ENCODE results near the gene TCEA2. TPM values are rescaled to one million over a fixed set of nuclear protein-coding genes. Genes with fewer than 3 reads are reported as not detected.

The TCEA2 gene
- total and polyA plus RNA-seq, 2 of the 13 experiments (the other 11 are each of a cell fraction or from before 2014, with no cell fraction given), result 28.1 to 33.7 TPM

DNA sequence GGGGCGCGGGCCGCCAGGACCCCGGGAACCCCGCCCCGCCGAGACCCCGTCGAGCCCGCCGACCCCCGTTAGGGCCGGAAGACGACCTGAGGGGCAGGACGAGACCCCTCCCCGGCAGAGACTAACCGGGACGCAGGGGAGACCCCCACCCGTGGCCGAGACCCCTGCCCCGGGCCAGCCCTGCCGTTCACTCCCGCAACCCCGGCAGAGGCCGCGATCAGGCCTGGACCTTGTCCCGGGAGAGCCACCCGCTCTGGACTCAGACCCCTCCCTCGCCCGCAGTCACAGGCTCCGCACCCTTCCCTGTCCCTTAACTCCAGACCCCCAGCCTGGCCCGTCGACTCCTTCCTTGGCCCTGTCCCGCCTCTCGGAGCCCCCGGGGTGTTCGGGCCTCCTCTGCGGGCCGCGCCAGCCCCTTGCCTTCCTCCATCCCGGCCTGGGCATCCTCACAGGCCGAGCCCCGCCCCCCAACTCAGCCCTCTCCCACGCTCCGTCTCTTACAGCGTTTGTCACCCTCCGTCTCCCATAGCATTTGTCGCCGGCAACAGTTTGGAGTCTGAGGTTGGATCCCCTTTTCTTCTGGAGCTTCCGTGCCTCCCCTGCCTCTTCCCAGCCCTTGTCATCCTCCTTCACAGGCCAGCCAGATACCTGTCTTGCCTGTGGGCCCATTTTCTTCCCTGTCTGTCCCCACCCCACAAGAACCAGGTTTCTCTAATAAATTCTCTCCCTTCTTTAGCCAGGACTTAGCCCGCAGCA is 569 bp downstream of the TCEA2 start (continued):
- TF ChIP-seq, protein P1, sequence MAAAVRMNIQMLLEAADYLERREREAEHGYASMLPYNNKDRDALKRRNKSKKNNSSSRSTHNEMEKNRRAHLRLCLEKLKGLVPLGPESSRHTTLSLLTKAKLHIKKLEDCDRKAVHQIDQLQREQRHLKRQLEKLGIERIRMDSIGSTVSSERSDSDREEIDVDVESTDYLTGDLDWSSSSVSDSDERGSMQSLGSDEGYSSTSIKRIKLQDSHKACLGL (CRISPR knock-in tag; IDR thresholded peaks at IDR 0.05), result peak; percentile 57
- TF ChIP-seq, protein P2, sequence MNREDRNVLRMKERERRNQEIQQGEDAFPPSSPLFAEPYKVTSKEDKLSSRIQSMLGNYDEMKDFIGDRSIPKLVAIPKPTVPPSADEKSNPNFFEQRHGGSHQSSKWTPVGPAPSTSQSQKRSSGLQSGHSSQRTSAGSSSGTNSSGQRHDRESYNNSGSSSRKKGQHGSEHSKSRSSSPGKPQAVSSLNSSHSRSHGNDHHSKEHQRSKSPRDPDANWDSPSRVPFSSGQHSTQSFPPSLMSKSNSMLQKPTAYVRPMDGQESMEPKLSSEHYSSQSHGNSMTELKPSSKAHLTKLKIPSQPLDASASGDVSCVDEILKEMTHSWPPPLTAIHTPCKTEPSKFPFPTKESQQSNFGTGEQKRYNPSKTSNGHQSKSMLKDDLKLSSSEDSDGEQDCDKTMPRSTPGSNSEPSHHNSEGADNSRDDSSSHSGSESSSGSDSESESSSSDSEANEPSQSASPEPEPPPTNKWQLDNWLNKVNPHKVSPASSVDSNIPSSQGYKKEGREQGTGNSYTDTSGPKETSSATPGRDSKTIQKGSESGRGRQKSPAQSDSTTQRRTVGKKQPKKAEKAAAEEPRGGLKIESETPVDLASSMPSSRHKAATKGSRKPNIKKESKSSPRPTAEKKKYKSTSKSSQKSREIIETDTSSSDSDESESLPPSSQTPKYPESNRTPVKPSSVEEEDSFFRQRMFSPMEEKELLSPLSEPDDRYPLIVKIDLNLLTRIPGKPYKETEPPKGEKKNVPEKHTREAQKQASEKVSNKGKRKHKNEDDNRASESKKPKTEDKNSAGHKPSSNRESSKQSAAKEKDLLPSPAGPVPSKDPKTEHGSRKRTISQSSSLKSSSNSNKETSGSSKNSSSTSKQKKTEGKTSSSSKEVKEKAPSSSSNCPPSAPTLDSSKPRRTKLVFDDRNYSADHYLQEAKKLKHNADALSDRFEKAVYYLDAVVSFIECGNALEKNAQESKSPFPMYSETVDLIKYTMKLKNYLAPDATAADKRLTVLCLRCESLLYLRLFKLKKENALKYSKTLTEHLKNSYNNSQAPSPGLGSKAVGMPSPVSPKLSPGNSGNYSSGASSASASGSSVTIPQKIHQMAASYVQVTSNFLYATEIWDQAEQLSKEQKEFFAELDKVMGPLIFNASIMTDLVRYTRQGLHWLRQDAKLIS (CRISPR knock-in tag; IDR thresholded peaks at IDR 0.05), result no peak
- 0 out of 2 replicates have a peak, but pooled peaks have one; percentile 7 for TF ChIP-seq GABPB1 (CRISPR knock-in tag; IDR thresholded peaks at IDR 0.05)
- TF ChIP-seq, protein P3, sequence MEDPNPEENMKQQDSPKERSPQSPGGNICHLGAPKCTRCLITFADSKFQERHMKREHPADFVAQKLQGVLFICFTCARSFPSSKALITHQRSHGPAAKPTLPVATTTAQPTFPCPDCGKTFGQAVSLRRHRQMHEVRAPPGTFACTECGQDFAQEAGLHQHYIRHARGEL (CRISPR knock-in tag; IDR thresholded peaks at IDR 0.05), result 0 out of 2 replicates have a peak, but pooled peaks have one; percentile 21
- TF ChIP-seq ZNF709 (CRISPR knock-in tag; IDR thresholded peaks at IDR 0.05), result no peak; the same call in 1 of the 2 replicates
- no peak for TF ChIP-seq RNF2 (conservative IDR thresholded peaks at IDR 0.05; ENCODE audit: low read depth)
- peak; percentile 23 for TF ChIP-seq SP5 (CRISPR knock-in tag; IDR thresholded peaks at IDR 0.05; ENCODE audit: borderline replicate concordance, low read depth)
- no peak for TF ChIP-seq MLLT10 (CRISPR knock-in tag; IDR thresholded peaks at IDR 0.05)
- TF ChIP-seq, protein P4, sequence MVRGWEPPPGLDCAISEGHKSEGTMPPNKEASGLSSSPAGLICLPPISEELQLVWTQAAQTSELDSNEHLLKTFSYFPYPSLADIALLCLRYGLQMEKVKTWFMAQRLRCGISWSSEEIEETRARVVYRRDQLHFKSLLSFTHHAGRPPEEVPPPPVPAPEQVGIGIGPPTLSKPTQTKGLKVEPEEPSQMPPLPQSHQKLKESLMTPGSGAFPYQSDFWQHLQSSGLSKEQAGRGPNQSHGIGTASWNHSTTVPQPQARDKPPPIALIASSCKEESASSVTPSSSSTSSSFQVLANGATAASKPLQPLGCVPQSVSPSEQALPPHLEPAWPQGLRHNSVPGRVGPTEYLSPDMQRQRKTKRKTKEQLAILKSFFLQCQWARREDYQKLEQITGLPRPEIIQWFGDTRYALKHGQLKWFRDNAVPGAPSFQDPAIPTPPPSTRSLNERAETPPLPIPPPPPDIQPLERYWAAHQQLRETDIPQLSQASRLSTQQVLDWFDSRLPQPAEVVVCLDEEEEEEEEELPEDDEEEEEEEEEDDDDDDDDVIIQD (CRISPR knock-in tag; IDR thresholded peaks at IDR 0.05; ENCODE audit: low read depth), result no peak
- no peak; the same call in 1 of the 2 replicates for TF ChIP-seq ZNF253 (CRISPR knock-in tag; IDR thresholded peaks at IDR 0.05; ENCODE audit: borderline replicate concordance)
- TF ChIP-seq, protein P5, sequence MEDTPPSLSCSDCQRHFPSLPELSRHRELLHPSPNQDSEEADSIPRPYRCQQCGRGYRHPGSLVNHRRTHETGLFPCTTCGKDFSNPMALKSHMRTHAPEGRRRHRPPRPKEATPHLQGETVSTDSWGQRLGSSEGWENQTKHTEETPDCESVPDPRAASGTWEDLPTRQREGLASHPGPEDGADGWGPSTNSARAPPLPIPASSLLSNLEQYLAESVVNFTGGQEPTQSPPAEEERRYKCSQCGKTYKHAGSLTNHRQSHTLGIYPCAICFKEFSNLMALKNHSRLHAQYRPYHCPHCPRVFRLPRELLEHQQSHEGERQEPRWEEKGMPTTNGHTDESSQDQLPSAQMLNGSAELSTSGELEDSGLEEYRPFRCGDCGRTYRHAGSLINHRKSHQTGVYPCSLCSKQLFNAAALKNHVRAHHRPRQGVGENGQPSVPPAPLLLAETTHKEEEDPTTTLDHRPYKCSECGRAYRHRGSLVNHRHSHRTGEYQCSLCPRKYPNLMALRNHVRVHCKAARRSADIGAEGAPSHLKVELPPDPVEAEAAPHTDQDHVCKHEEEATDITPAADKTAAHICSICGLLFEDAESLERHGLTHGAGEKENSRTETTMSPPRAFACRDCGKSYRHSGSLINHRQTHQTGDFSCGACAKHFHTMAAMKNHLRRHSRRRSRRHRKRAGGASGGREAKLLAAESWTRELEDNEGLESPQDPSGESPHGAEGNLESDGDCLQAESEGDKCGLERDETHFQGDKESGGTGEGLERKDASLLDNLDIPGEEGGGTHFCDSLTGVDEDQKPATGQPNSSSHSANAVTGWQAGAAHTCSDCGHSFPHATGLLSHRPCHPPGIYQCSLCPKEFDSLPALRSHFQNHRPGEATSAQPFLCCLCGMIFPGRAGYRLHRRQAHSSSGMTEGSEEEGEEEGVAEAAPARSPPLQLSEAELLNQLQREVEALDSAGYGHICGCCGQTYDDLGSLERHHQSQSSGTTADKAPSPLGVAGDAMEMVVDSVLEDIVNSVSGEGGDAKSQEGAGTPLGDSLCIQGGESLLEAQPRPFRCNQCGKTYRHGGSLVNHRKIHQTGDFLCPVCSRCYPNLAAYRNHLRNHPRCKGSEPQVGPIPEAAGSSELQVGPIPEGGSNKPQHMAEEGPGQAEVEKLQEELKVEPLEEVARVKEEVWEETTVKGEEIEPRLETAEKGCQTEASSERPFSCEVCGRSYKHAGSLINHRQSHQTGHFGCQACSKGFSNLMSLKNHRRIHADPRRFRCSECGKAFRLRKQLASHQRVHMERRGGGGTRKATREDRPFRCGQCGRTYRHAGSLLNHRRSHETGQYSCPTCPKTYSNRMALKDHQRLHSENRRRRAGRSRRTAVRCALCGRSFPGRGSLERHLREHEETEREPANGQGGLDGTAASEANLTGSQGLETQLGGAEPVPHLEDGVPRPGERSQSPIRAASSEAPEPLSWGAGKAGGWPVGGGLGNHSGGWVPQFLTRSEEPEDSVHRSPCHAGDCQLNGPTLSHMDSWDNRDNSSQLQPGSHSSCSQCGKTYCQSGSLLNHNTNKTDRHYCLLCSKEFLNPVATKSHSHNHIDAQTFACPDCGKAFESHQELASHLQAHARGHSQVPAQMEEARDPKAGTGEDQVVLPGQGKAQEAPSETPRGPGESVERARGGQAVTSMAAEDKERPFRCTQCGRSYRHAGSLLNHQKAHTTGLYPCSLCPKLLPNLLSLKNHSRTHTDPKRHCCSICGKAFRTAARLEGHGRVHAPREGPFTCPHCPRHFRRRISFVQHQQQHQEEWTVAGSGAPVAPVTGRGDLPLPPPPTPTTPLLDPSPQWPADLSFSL (CRISPR knock-in tag; IDR thresholded peaks at IDR 0.05), result peak; percentile 49; the same call in 1 of the 2 replicates
- peak; percentile 6; the same call in 1 of the 2 replicates for TF ChIP-seq NFE2L2 (IDR thresholded peaks at IDR 0.05; ENCODE audit: low read length)
- TF ChIP-seq RXRB (CRISPR knock-in tag; IDR thresholded peaks at IDR 0.05; ENCODE audit: borderline replicate concordance), result 0 out of 2 replicates have a peak, but pooled peaks have one; percentile 24
